Stimulated activated CD4-positive, alpha-beta T cell treated with anti-CD3 and anti-CD28 coated beads, TNF-alpha, amount 100 ng/mL, for 4 hours (primary cell): ENCODE measurements around the gene FUT6.
A peak's percentile ranks its signal among the peaks of the same experiment; 100 is the strongest.
"Not testable (repeated sequence)": the region's sequence is repeated elsewhere in the genome, so short reads cannot be mapped to it uniquely, and the experiment has no call there.

Experiments
- DNase-seq, 3 experiments: peaks; one replicate each; pipeline ENCODE4 v3.0.0-alpha.2; 2020; ENCODE audit warnings: low read depth in 3 of 3

FUT6 gene

DNA sequence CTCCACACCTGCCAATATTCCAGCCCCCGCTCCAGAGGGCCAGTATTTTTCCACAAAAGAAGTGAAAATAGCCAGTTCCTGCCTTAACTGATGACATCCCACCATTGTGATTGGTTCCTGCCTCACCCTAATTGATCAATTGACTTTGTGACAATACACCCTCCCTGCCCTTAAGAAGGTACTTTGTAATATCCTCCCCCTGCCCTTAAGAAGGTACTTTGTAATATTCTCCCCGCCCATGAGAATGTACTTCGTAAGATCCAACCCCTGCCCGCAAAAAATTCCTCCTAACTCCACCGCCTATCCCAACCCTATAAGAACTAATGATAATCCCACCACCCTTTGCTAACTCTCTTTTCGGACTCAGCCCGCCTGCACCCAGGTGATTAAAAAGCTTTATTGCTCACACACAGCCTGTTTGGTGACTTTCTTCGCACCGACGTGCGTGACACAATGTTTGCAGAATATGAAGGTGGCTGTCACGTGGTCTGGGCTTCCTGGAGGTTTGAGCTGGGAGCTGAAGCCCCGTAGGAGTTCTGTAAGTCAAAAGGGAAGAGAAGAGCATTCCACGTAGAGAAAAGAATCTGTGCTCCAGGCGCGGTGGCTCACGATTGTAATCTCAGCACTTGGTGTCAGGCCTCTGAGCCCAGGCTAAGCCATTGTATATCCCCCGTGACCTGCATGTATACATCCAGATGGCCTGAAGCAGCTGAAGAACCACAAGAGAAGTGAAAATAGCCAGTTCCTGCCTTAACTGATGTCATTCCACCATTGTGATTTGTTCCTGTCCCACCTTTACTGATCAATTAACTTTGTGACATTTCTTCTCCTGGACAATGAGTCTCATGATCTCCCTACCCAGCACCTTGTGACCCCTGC is 17.9 kb upstream of the FUT6 start:
- DNase-seq: no peak

GRCh38 chr19:5855151-5855550 is 15.6 kb upstream of the FUT6 start:
- not testable (repeated sequence) for DNase-seq

GRCh38 chr19:5854121-5854520 is 14.6 kb upstream of the FUT6 start:
- not testable (repeated sequence) for DNase-seq

GRCh38 chr19:5851302-5851701 is 11.8 kb upstream of the FUT6 start, which contains the start of gene FUT3:
TSS of gene FUT3 (minus strand) at chr19:5851449.
- DNase-seq: no peak

GRCh38 chr19:5850743-5851293 is 11.3 kb upstream of the FUT6 start:
- no peak for DNase-seq

DNA sequence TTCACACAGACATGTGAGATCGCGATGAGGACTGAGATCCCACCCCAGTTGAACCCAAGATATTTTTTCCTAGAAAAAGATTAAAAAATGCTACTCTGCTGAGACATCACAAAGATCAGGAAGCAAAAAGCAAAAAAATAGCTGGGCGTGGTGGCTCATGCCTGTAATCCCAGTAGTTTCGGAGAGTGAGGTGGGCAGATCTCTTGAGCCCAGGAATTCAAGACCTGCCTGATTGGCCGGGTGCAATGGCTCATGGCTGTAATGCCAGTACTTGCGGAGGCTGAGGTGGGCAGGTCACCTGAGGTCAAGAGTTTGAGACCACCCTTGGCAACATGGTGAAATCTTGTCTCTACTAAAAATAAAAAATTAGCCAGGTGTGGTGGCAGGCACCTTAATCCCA is 10.7 kb upstream of the FUT6 start:
- no peak for DNase-seq

DNA sequence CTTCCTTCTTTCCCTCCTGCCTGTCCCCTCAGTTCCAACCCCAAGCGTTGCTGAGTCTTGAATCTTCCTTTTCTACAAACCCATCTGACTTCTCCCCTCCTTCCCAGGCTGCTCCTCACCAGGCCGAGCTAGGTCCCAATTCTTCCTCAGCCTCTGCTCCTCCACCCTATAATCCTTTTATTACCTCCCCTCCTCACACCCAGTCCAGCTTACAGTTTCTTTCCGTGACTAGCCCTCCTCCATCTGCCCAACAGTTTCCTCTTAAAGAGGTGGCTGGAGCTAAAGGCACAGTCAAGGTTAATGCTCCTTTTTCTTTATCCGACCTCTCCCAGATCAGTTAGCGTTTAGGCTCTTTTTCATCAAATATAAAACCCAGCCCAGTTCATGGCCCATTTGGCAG is 9.1 kb upstream of the FUT6 start:
- DNase-seq: not testable (repeated sequence)

DNA sequence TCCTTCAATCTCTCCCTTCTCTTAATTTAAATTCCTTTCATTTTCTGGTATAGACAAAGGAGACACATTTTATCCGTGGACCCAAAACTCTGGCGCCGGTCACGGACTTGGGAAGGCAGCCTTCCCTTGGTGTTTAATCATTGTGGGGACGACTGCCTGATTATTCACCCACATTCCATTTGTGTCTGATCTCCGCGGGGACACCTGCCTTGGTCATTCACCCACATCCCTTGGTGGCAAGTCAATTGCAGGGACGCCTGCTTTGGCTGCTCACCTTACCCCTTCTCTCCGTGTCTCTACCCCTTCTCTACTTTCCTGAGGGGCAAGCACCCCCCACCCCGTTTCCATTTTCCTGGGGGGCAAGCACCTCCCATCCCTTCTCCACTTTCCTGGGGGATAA is 8.3 kb upstream of the FUT6 start:
- not testable (repeated sequence) for DNase-seq

GRCh38 chr19:5844456-5845433 is 5.2 kb upstream of the FUT6 start:
- DNase-seq: no peak

GRCh38 chr19:5843295-5843927 is 3.9 kb upstream of the FUT6 start:
- DNase-seq: no peak

- DNase-seq: not testable (repeated sequence)
Observed at GRCh38 chr19:5841735-5842111, 2.2 kb upstream of the FUT6 start.

- no peak for DNase-seq
Observed at GRCh38 chr19:5838353-5839064, 993 bp downstream of the FUT6 start.

DNA sequence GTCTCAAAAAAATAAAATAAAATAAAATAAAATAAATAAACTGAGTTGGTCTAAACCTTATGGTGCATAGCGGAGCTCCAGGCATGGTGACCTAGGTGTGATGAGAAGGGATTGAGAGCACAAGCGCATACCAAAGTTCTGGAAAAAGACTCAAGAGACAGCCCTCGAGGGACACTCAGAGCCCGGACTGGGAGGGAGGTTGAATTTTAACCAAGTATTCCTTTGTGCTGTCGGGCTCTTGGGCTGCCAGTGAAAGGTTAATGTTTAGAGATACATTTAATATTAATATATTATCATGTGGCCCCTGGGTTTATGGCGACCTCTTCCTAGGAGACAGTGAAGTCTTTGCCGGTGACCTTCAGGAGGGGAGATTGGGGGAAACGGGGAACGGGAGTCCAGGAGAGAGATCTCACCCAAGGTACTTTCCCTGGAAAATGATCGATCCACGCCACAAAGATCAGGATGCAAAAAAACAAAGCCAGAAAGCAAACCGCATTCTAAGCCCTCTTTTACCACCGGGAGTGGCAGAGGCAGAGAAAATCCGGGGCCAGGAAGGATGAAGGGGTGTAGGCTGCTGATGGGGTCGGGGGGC is 1.6 kb downstream of the FUT6 start:
- DNase-seq: no peak

DNA sequence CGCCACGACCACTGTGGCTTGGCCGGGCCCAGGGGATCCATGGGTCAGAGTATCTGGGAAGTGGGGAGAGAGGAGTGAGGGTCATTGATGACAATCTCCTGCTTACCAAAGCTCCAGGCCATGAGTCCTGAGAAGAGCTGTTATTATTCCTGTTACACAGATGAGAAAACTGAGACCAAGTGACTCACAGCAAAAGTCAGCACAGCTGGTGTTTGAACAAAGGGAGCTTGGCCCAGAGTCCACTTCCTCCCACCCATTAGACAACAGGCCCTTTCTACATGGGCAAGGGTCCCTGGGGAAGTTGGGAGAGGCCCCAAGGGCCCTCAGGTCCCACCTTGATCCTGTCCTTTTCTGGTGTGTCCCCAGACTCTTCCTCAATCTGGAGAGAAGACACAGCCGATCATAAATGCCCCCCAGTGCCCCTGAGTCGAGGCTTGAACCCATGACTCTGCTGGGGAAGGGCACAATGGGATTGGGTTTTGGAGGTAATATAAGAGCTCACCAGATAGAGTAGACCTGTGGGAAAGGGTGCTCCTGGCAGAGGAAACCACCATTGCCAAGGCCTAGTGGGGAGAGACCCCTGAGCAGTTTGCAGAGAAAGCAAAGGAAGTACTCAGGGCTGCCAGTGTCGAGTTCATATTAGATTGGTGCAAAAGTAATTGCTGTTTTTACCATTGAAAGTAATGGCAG is 6.8 kb downstream of the FUT6 start:
- no peak for DNase-seq

GRCh38 chr19:5832061-5832460 is 7.4 kb downstream of the FUT6 start:
- DNase-seq: no peak

DNA sequence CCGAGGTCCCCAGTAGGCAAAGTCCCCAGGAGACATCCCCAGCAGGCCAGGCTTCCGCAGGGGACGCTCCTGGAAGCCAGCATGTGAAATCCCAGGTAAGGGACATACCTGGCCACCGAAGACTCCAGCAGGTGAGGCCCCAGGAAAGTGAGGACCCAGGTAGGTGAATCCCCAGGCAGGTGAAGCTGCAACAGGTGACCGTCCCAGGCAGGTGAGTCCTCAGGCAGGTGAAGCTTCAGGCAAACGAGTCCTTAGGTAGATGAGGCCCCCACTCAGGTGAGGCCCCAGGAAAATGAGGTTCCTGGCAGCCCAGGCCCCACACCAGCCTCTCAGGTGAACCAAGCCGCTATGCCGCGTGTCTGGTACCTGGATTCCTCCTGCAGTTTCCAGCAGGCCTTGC is 8.3 kb downstream of the FUT6 start:
- no peak for DNase-seq

GRCh38 chr19:5829567-5830310 is 9.8 kb downstream of the FUT6 start:
- DNase-seq: no peak

GRCh38 chr19:5828661-5829566 is 10.6 kb downstream of the FUT6 start:
- DNase-seq: peak in 1 of 3 experiments; percentile 13
